HEK293 (cell line): ENCODE data around the gene NRG2.

Source experiments
- ATF2 ChIP-seq: fragments of 450-650 bp; formaldehyde crosslinking; IDR thresholded peaks from 2 replicates; pipeline ENCODE4 v1.5.1; 2016; ENCODE audit warnings: missing biosample characterization, missing genetic modification characterization, low read depth
- KLF16 ChIP-seq: fragments of 450-650 bp; formaldehyde crosslinking; IDR thresholded peaks from 2 replicates; pipeline ENCODE4 v1.5.1; 2017; ENCODE audit warnings: missing biosample characterization, missing genetic modification characterization
- YY1 ChIP-seq: fragments of 450-650 bp; formaldehyde crosslinking; IDR thresholded peaks from 2 replicates; pipeline ENCODE4 v1.5.1; 2018; ENCODE audit warnings: missing biosample characterization, missing genetic modification characterization
- ZFHX2 ChIP-seq: fragments of 450-650 bp; formaldehyde crosslinking; conservative IDR thresholded peaks from 2 replicates; pipeline ENCODE4 v1.5.1; 2016; ENCODE audit warnings: missing biosample characterization, missing genetic modification characterization
- ZNF112 ChIP-seq: fragments of 450-650 bp; formaldehyde crosslinking; IDR thresholded peaks from 2 replicates; pipeline ENCODE4 v1.5.0; 2017; ENCODE audit warnings: missing biosample characterization, missing genetic modification characterization
- ZNF138 ChIP-seq: fragments of 450-650 bp; formaldehyde crosslinking; IDR thresholded peaks from 2 replicates; pipeline ENCODE4 v1.5.1; 2016; ENCODE audit warnings: missing biosample characterization, missing genetic modification characterization, borderline replicate concordance
- ZNF544 ChIP-seq: fragments of 450-650 bp; formaldehyde crosslinking; IDR thresholded peaks from 2 replicates; pipeline ENCODE4 v1.5.0; 2017; ENCODE audit warnings: missing biosample characterization, missing genetic modification characterization
- ZNF549 ChIP-seq: fragments of 450-650 bp; IDR thresholded peaks from 2 replicates; pipeline ENCODE4 v1.5.1; 2018; ENCODE audit warnings: missing biosample characterization, missing genetic modification characterization, mild to moderate bottlenecking, inconsistent platforms, moderate library complexity
- ZNF677 ChIP-seq: fragments of 450-650 bp; IDR thresholded peaks from 2 replicates; pipeline ENCODE4 v1.5.0; 2018; ENCODE audit warnings: missing biosample characterization, mild to moderate bottlenecking, missing genetic modification characterization, moderate library complexity
- ZNF768 ChIP-seq: fragments of 450-650 bp; formaldehyde crosslinking; IDR thresholded peaks from 2 replicates; pipeline ENCODE4 v1.5.1; 2018; ENCODE audit warnings: missing biosample characterization, mild to moderate bottlenecking, missing genetic modification characterization
- ZNF837 ChIP-seq: fragments of 450-650 bp; formaldehyde crosslinking; IDR thresholded peaks from 2 replicates; pipeline ENCODE4 v1.5.1; 2016; ENCODE audit warnings: missing biosample characterization, missing genetic modification characterization
- TF ChIP-seq, protein P1 (sequence below): fragments of 450-650 bp; formaldehyde crosslinking; IDR thresholded peaks from 2 replicates; pipeline ENCODE4 v1.5.1; 2016; ENCODE audit warnings: missing biosample characterization, missing genetic modification characterization
- TF ChIP-seq, protein P2 (sequence below): fragments of 450-650 bp; formaldehyde crosslinking; conservative IDR thresholded peaks from 2 replicates; pipeline ENCODE4 v1.5.1; 2016; ENCODE audit warnings: low read depth, missing biosample characterization, missing genetic modification characterization
- TF ChIP-seq, protein P3 (sequence below): fragments of 450-650 bp; formaldehyde crosslinking; optimal IDR thresholded peaks from 2 replicates; pipeline ENCODE3; 2016; ENCODE audit warnings: missing biosample characterization, mild to moderate bottlenecking, missing genetic modification characterization

GRCh38 chr5:140005145-140005591 is 37.9 kb downstream of the NRG2 start:
- no peak for TF ChIP-seq ZNF544
- no peak for TF ChIP-seq ZNF768 (tag by site-specific recombination)
- TF ChIP-seq ZNF549 (tag by site-specific recombination) = no peak
- TF ChIP-seq, protein P1, sequence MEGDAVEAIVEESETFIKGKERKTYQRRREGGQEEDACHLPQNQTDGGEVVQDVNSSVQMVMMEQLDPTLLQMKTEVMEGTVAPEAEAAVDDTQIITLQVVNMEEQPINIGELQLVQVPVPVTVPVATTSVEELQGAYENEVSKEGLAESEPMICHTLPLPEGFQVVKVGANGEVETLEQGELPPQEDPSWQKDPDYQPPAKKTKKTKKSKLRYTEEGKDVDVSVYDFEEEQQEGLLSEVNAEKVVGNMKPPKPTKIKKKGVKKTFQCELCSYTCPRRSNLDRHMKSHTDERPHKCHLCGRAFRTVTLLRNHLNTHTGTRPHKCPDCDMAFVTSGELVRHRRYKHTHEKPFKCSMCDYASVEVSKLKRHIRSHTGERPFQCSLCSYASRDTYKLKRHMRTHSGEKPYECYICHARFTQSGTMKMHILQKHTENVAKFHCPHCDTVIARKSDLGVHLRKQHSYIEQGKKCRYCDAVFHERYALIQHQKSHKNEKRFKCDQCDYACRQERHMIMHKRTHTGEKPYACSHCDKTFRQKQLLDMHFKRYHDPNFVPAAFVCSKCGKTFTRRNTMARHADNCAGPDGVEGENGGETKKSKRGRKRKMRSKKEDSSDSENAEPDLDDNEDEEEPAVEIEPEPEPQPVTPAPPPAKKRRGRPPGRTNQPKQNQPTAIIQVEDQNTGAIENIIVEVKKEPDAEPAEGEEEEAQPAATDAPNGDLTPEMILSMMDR = no peak
- no peak for TF ChIP-seq ZNF837 (tag by site-specific recombination)
- TF ChIP-seq ZNF112 (tag by site-specific recombination) = no peak
- TF ChIP-seq, protein P2, sequence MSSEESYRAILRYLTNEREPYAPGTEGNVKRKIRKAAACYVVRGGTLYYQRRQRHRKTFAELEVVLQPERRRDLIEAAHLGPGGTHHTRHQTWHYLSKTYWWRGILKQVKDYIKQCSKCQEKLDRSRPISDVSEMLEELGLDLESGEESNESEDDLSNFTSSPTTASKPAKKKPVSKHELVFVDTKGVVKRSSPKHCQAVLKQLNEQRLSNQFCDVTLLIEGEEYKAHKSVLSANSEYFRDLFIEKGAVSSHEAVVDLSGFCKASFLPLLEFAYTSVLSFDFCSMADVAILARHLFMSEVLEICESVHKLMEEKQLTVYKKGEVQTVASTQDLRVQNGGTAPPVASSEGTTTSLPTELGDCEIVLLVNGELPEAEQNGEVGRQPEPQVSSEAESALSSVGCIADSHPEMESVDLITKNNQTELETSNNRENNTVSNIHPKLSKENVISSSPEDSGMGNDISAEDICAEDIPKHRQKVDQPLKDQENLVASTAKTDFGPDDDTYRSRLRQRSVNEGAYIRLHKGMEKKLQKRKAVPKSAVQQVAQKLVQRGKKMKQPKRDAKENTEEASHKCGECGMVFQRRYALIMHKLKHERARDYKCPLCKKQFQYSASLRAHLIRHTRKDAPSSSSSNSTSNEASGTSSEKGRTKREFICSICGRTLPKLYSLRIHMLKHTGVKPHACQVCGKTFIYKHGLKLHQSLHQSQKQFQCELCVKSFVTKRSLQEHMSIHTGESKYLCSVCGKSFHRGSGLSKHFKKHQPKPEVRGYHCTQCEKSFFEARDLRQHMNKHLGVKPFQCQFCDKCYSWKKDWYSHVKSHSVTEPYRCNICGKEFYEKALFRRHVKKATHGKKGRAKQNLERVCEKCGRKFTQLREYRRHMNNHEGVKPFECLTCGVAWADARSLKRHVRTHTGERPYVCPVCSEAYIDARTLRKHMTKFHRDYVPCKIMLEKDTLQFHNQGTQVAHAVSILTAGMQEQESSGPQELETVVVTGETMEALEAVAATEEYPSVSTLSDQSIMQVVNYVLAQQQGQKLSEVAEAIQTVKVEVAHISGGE (tag by site-specific recombination) = no peak
- no peak for TF ChIP-seq ZNF677 (tag by site-specific recombination)
- no peak for TF ChIP-seq ZFHX2 (tag by site-specific recombination)
- TF ChIP-seq YY1 (tag by site-specific recombination) = no peak
- no peak for TF ChIP-seq ZNF138 (tag by site-specific recombination)
- TF ChIP-seq, protein P3, sequence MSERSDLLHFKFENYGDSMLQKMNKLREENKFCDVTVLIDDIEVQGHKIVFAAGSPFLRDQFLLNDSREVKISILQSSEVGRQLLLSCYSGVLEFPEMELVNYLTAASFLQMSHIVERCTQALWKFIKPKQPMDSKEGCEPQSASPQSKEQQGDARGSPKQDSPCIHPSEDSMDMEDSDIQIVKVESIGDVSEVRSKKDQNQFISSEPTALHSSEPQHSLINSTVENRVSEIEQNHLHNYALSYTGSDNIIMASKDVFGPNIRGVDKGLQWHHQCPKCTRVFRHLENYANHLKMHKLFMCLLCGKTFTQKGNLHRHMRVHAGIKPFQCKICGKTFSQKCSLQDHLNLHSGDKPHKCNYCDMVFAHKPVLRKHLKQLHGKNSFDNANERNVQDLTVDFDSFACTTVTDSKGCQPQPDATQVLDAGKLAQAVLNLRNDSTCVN (tag by site-specific recombination) = no peak
- no peak for TF ChIP-seq KLF16
- TF ChIP-seq ATF2 (tag by site-specific recombination) = no peak
